ENCODE data around the gene FADS3.

- no peak for TF ChIP-seq CTCF (IDR thresholded peaks at IDR 0.05; ENCODE audit: extremely low read depth in 1 of 2, insufficient read depth in 1 of 2, low read depth in 1 of 2, low read length in 2 of 2)
- no peak for TF ChIP-seq EZH2 (IDR thresholded peaks at IDR 0.05; ENCODE audit: borderline replicate concordance, low read depth, low read length, severe bottlenecking)
- no peak for TF ChIP-seq MAX (IDR thresholded peaks at IDR 0.05; ENCODE audit: insufficient read depth, insufficient read length)
- TF ChIP-seq POLR2AphosphoS5 (IDR thresholded peaks at IDR 0.05; ENCODE audit: insufficient read depth, low read depth, low read length): peak; percentile 97
- no peak for TF ChIP-seq POLR2A (IDR thresholded peaks at IDR 0.05; ENCODE audit: low read depth, low read length)
- TF ChIP-seq MYC (IDR thresholded peaks at IDR 0.05; ENCODE audit: low read depth, low read length): no peak
Measured at GRCh38 chr11:61887839-61888494, 3.4 kb downstream of the FADS3 start.
